BE2C (cell line): ENCODE measurements around the gene UAP1.

Experiments used
- DNase-seq: peaks from one replicate; pipeline ENCODE4 v3.0.0-alpha.2; 2020
- H3K27me3 ChIP-seq: fragments of 250-450 bp; sonication (Bioruptor Pico); 2 replicates; pipeline ENCODE4 v1.5.1; 2020; ENCODE audit warnings: mild to moderate bottlenecking
- H3K36me3 ChIP-seq: fragments of 250-450 bp; sonication (Bioruptor Pico); 2 replicates; pipeline ENCODE4 v1.5.1; 2020; ENCODE audit warnings: mild to moderate bottlenecking
- H3K4me1 ChIP-seq: fragments of 250-450 bp; sonication (Bioruptor Pico); 2 replicates; pipeline ENCODE4 v1.5.1; 2020
- H3K4me3 ChIP-seq: 2 replicates; pipeline ENCODE4 v1.5.1; 2011; ENCODE audit warnings: low read depth, low read length
- H3K9me3 ChIP-seq: fragments of 250-450 bp; sonication (Bioruptor Pico); 2 replicates; pipeline ENCODE4 v1.5.1; 2020
- CTCF ChIP-seq: IDR thresholded peaks from 2 replicates; pipeline ENCODE4 v1.5.1; 2012; ENCODE audit warnings: mild to moderate bottlenecking, low read depth, low read length

The UAP1 gene

GRCh38 chr1:162641114-162641513 lies 79.6 kb downstream of the UAP1 start:
- Histone ChIP-seq H3K9me3 (no peaks in the 10 kb centered on the region), H3K27me3 (no peaks in the 10 kb centered on the region), H3K36me3 (peaks cover 24% of the 10 kb centered on the region), H3K4me3 (no peak overlapping the region), H3K4me1 (peaks cover 6% of the 10 kb centered on the region)
- no peak for TF ChIP-seq CTCF
- DNase-seq: no peak

- H3K4me1 ChIP-seq: peaks cover 6% of the 10 kb centered on the region; the same call in 1 of the 2 replicates
- no peaks in the 10 kb centered on the region for H3K27me3 ChIP-seq
- H3K36me3 ChIP-seq: peaks cover 18% of the 10 kb centered on the region
- no peak for DNase-seq
- TF ChIP-seq CTCF: no peak
- H3K4me3 ChIP-seq: no peak overlapping the region
- no peaks in the 10 kb centered on the region for H3K9me3 ChIP-seq
These were observed 83.4 kb downstream of the UAP1 start for GRCh38 chr1:162644986-162645314.

- TF ChIP-seq CTCF: no peak
- no peaks in the 10 kb centered on the region for H3K27me3 ChIP-seq
- H3K4me1 ChIP-seq: peaks cover 6% of the 10 kb centered on the region; the same call in 1 of the 2 replicates
- H3K4me3 ChIP-seq: no peak overlapping the region
- DNase-seq: no peak
- peaks cover 18% of the 10 kb centered on the region for H3K36me3 ChIP-seq
- H3K9me3 ChIP-seq: no peaks in the 10 kb centered on the region
These were observed 84.1 kb downstream of the UAP1 start for GRCh38 chr1:162645666-162646065.

- DNase-seq: no peak
- Histone ChIP-seq H3K4me3 (no peak overlapping the region), H3K36me3 (0 out of 2 replicates have a peak, but pooled peaks cover 3% of the 10 kb centered on the region), H3K27me3 (no peaks in the 10 kb centered on the region), H3K4me1 (no peaks in the 10 kb centered on the region), H3K9me3 (no peaks in the 10 kb centered on the region)
- TF ChIP-seq CTCF: no peak
These were observed 88.1 kb downstream of the UAP1 start for GRCh38 chr1:162649583-162649982.
